BE2C (cell line): ENCODE results near the gene TTC21A.

Source experiments
- DNase-seq: peaks from one replicate; pipeline ENCODE4 v3.0.0-alpha.2; 2020
- H3K27me3 ChIP-seq: fragments of 250-450 bp; sonication (Bioruptor Pico); 2 replicates; pipeline ENCODE4 v1.5.1; 2020; ENCODE audit warnings: mild to moderate bottlenecking
- H3K36me3 ChIP-seq: fragments of 250-450 bp; sonication (Bioruptor Pico); 2 replicates; pipeline ENCODE4 v1.5.1; 2020; ENCODE audit warnings: mild to moderate bottlenecking
- H3K4me1 ChIP-seq: fragments of 250-450 bp; sonication (Bioruptor Pico); 2 replicates; pipeline ENCODE4 v1.5.1; 2020
- H3K4me3 ChIP-seq: 2 replicates; pipeline ENCODE4 v1.5.1; 2011; ENCODE audit warnings: low read depth, low read length
- H3K9me3 ChIP-seq: fragments of 250-450 bp; sonication (Bioruptor Pico); 2 replicates; pipeline ENCODE4 v1.5.1; 2020
- CTCF ChIP-seq: IDR thresholded peaks from 2 replicates; pipeline ENCODE4 v1.5.1; 2012; ENCODE audit warnings: mild to moderate bottlenecking, low read depth, low read length

The TTC21A gene

DNA sequence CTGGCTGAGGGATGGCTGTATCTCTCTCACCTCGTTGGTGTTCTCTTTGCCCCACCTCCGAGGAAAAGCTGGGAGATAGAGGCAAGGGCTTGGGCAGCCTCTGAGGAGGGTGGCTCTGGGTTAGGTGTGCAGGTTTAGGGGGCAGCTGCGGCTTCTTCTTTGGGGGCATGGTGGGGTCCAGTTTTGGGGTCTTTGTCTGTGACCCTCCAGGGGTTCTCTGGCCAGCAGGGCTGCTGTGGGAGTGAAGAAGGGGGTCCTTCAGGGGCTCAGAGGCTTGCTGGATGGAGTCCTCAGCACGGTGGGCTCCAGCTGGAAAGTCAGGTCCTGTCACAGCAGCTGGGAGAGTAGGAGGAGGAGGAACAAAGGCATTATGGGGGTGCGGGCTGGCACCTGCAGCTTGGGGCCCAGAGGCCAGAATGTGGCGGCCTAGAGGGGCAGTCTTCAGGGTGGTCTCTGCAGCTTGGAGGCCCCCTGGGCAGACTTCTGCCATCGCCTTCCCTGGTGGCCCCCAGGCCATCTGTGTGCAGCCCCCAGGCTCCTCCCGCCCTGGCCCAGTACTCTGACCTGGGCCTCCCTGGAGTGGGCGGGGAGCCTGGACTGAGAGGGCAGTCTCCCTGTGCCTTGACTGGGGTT lies 78.0 kb downstream of the TTC21A start:
- DNase-seq = no peak
- Histone ChIP-seq H3K27me3 (no peaks in the 10 kb centered on the region), H3K9me3 (no peaks in the 10 kb centered on the region), H3K36me3 (no peaks in the 10 kb centered on the region), H3K4me1 (no peaks in the 10 kb centered on the region), H3K4me3 (no peak overlapping the region)
- TF ChIP-seq CTCF = no peak

GRCh38 chr3:39185959-39186691 lies 78.6 kb downstream of the TTC21A start:
- no peak for TF ChIP-seq CTCF
- H3K36me3 ChIP-seq = no peaks in the 10 kb centered on the region
- H3K4me1 ChIP-seq = no peaks in the 10 kb centered on the region
- H3K4me3 ChIP-seq = no peak overlapping the region
- DNase-seq = no peak
- H3K9me3 ChIP-seq = no peaks in the 10 kb centered on the region
- no peaks in the 10 kb centered on the region for H3K27me3 ChIP-seq

- DNase-seq = no peak
- Histone ChIP-seq H3K4me1 (no peaks in the 10 kb centered on the region), H3K27me3 (no peaks in the 10 kb centered on the region), H3K9me3 (no peaks in the 10 kb centered on the region), H3K4me3 (no peak overlapping the region), H3K36me3 (no peaks in the 10 kb centered on the region)
- TF ChIP-seq CTCF = no peak
Measured at GRCh38 chr3:39186692-39187151, 79.2 kb downstream of the TTC21A start.

DNA sequence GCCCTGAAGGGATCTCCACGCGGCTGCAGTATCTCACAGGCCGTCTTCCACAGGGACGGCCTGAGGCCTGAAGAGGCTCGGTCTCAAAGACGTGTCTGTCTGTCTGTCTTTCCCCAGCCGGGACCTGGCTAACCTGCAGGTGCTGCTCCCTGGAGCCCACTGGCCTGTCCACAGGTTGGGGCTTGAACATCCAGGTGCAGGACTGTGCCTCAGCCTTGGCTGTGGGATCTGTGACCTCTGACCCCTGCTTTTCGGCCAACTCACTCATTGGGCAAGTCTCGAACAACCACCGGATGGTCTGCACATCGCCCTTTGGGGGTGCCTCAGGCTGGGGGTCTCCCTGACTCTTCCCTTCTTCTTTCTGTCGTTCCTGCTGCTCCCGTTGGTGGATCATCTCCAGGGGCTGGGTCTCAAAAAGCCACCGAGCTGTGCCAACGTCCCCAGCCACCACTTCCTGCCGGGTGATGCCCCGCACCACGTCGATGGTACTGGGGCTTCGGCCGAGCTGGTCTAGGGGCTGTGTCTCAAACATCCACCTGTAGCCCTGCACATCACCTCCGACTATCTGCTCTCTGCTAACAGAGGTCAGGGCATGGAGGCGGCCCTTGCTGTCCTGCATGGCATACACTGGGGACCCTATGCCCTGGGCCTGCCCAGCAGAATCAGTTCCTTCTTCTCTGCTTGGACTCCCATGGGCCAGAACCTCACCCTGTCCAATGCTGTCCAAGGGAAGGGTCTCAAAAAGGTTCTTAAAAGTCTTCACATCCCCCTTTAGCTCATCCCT lies 80.1 kb downstream of the TTC21A start:
- Histone ChIP-seq H3K9me3 (no peaks in the 10 kb centered on the region), H3K27me3 (no peaks in the 10 kb centered on the region), H3K4me1 (no peaks in the 10 kb centered on the region), H3K36me3 (no peaks in the 10 kb centered on the region), H3K4me3 (no peak overlapping the region)
- no peak for DNase-seq
- TF ChIP-seq CTCF = no peak
